Body of pancreas (tissue), 4 donors: ENCODE results near the gene MRPL24.
"Not testable (repeated sequence)": the region's sequence is repeated elsewhere in the genome, so short reads cannot be mapped to it uniquely, and the experiment has no call there.

Experiments used
- CTCF ChIP-seq, 7 experiments: fragments of 450-650 bp in 4 of 7; fragments of 200-600 bp in 3 of 7; sonication (generic) in 3 of 7; IDR thresholded peaks; one replicate each; pipeline ENCODE4 v1.5.1; 2016 to 2019; ENCODE audit warnings: antibody characterized with exemption in 7 of 7
- POLR2A ChIP-seq, 3 donors: fragments of 450-650 bp; IDR thresholded peaks; one replicate each; pipeline ENCODE4 v1.6.1; 2016; ENCODE audit warnings: antibody characterized with exemption in 3 of 3, mild to moderate bottlenecking in 2 of 3

GRCh38 chr1:156757572-156758253, 16.8 kb upstream of the MRPL24 start:
- TF ChIP-seq POLR2A, CTCF (IDR thresholded peaks at IDR 0.05): not testable (repeated sequence)
